Measurements from ENCODE around the gene GRIK5. TPM values are rescaled to one million over a fixed set of nuclear protein-coding genes. Genes with fewer than 3 reads are reported as not detected.

GRIK5 gene
- total and polyA plus RNA-seq, 7 experiments from 2014 or later = 0.09 to 3.5 (median 0.74) TPM; not detected in 1

DNA sequence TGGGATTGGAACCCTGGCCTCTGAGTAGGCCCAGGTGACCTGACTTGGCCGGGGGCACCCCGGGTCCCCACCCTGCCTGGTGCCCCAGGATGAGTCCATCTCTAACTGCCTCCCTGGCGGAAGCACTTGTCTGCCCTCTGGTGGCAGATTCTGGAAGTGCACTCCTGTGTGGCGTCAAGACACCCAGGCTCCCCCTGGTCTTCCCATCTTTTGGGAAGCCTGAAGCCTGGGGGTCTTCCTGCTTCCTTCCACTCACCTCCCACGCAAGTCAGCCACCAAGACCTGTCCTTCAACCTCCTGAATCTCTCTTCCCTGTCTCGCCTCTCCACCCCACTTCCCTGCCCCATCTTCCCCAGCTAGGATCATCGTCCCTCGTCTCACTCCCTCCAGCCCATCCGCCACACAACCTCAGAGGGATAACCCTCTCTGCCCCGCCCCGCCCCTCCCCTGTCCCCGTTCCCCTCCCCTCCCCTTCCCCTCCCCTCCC, 118.3 kb downstream of the GRIK5 start:
- Histone ChIP-seq H3K4me3 (ENCODE audit: low read length) (no peak overlapping the region), H3K4me1 (ENCODE audit: control insufficient read depth in 2 of 2, insufficient read depth in 2 of 2, low read length in 2 of 2) (peaks cover 0 to 15% of the 10 kb centered on the region in 2 donors), H3K27me3 (ENCODE audit: control insufficient read depth in 2 of 2, insufficient read depth in 2 of 2, low read length in 2 of 2) (no peaks in the 10 kb centered on the region), H3K9me3 (ENCODE audit: control insufficient read depth in 2 of 3, low read length in 3 of 3) (no peaks in the 10 kb centered on the region), H3K27ac (ENCODE audit: low read depth, low read length) (peak overlapping the region; percentile 15), H3K36me3 (ENCODE audit: control insufficient read depth in 2 of 3, insufficient read depth in 3 of 3, low read length in 3 of 3) (peaks cover 0 to 10% (median 0%) of the 10 kb centered on the region in 3 experiments)
- H3K4me3 Mint-ChIP-seq = peak overlapping the region in 2 of 10 donors; percentile 54 to 67
- no peaks in the 10 kb centered on the region for H3K9me3 Mint-ChIP-seq
- intact Hi-C loops (cut with micrococcal nuclease) = loop anchor here (1.0 to 2.0 kb wide), 6 partner anchors 16 to 158 kb away; no protein-coding TSS in a partner anchor
- H3K4me1 Mint-ChIP-seq = peaks cover 11 to 19% (median 12%) of the 10 kb centered on the region in 7 donors
- H3K27ac Mint-ChIP-seq = peak overlapping the region in 8 of 9 donors; percentile 48 to 89 (median 63)
- DNase-seq (peak; percentile 63 to 93 (median 78)), ATAC-seq (peak; percentile 95)
- H3K27me3 Mint-ChIP-seq = no peaks in the 10 kb centered on the region
- H3K36me3 Mint-ChIP-seq = peaks cover 0 to 4% (median 0%) of the 10 kb centered on the region in 5 donors
- ChIA-PET CTCF (interaction anchor here (0.7 to 4.3 kb wide), 9 partner anchors 21 to 160 kb away, joined by 3 to 41 read pairs (median 4); partner anchors contain the start of gene RPS19), POLR2A (interaction anchor here (0.8 to 5.6 kb wide), 5 partner anchors 65 to 92 kb away, joined by 3 to 39 read pairs (median 12); partner anchors contain the start of gene RPS19)

Other genes starting within 250 kb of the GRIK5 start
- not detected for gene LYPD4, start 225.5 kb downstream of the GRIK5 start, total RNA-seq
- not detected for gene LYPD4, start 225.5 kb downstream of the GRIK5 start, polyA plus RNA-seq
- under 1 TPM in 1 of 5 experiments, not detected in 4; 0.12 TPM for gene DMRTC2, start 225.2 kb downstream of the GRIK5 start, total RNA-seq
- not detected for gene DMRTC2, start 225.2 kb downstream of the GRIK5 start, polyA plus RNA-seq
- gene RPS19, start 210.0 kb downstream of the GRIK5 start, total RNA-seq = 1,000 to 10,000 TPM; 2,739 to 3,712 (median 3,396) TPM
- gene RPS19, start 210.0 kb downstream of the GRIK5 start, polyA plus RNA-seq = 1,000 to 10,000 TPM; 6,645 to 7,822 TPM
- gene CD79A, start 192.9 kb downstream of the GRIK5 start, total RNA-seq = 10 to 100 TPM in 1 of 5 experiments, 1 to 10 TPM in 4; 2.6 to 27.9 (median 2.8) TPM
- gene CD79A, start 192.9 kb downstream of the GRIK5 start, polyA plus RNA-seq = 10 to 100 TPM in 1 of 2 donors, 1 to 10 TPM in 1; 9.6 to 16.8 TPM
- 1,000 to 10,000 TPM in 4 of 5 experiments, 100 to 1,000 TPM in 1; 662 to 1,236 (median 1,141) TPM for gene ARHGEF1, start 187.0 kb downstream of the GRIK5 start, total RNA-seq
- 100 to 1,000 TPM; 184 to 367 TPM for gene ARHGEF1, start 187.0 kb downstream of the GRIK5 start, polyA plus RNA-seq
- 10 to 100 TPM in 2 of 5 experiments, 1 to 10 TPM in 3; 3.0 to 15.0 (median 8.0) TPM for gene ERFL, start 141.8 kb downstream of the GRIK5 start, total RNA-seq
- gene ERFL, start 141.8 kb downstream of the GRIK5 start, polyA plus RNA-seq = not detected
- 10 to 100 TPM; 70.4 to 90.9 (median 78.1) TPM for gene RABAC1, start 110.9 kb downstream of the GRIK5 start, total RNA-seq
- gene RABAC1, start 110.9 kb downstream of the GRIK5 start, polyA plus RNA-seq = 100 to 1,000 TPM; 171 to 187 TPM
- 1 to 10 TPM; 1.3 to 5.0 (median 2.9) TPM for gene ATP1A3, start 76.0 kb downstream of the GRIK5 start, total RNA-seq
- 1 to 10 TPM in 1 of 2 donors, under 1 TPM in 1; 0.54 to 2.7 TPM for gene ATP1A3, start 76.0 kb downstream of the GRIK5 start, polyA plus RNA-seq
- gene ZNF574, start 6.0 kb upstream of the GRIK5 start, total RNA-seq = 10 to 100 TPM; 17.6 to 26.7 (median 20.9) TPM
- 10 to 100 TPM; 11.2 to 32.8 TPM for gene ZNF574, start 6.0 kb upstream of the GRIK5 start, polyA plus RNA-seq
- 10 to 100 TPM; 31.5 to 91.3 (median 73.4) TPM for gene POU2F2, start 62.2 kb upstream of the GRIK5 start, total RNA-seq
- gene POU2F2, start 62.2 kb upstream of the GRIK5 start, polyA plus RNA-seq = 1 to 10 TPM; 2.2 to 7.6 TPM
- 100 to 1,000 TPM in 1 of 5 experiments, 10 to 100 TPM in 4; 47.9 to 104 (median 65.8) TPM for gene DEDD2, start 147.5 kb upstream of the GRIK5 start, total RNA-seq
- 100 to 1,000 TPM; 132 to 208 TPM for gene DEDD2, start 147.5 kb upstream of the GRIK5 start, polyA plus RNA-seq
- gene ZNF526, start 150.1 kb upstream of the GRIK5 start, total RNA-seq = 10 to 100 TPM in 4 of 5 experiments, 1 to 10 TPM in 1; 8.6 to 25.2 (median 22.7) TPM
- 10 to 100 TPM in 1 of 2 donors, 1 to 10 TPM in 1; 4.0 to 11.8 TPM for gene ZNF526, start 150.1 kb upstream of the GRIK5 start, polyA plus RNA-seq
- 10 to 100 TPM; 19.6 to 52.0 (median 33.0) TPM for gene GSK3A, start 172.4 kb upstream of the GRIK5 start, total RNA-seq
- 10 to 100 TPM; 11.4 to 19.6 TPM for gene GSK3A, start 172.4 kb upstream of the GRIK5 start, polyA plus RNA-seq
- gene ERF, start 184.9 kb upstream of the GRIK5 start, total RNA-seq = 100 to 1,000 TPM in 1 of 5 experiments, 10 to 100 TPM in 4; 42.5 to 105 (median 51.8) TPM
- 10 to 100 TPM in 1 of 2 donors, 1 to 10 TPM in 1; 2.8 to 10.8 TPM for gene ERF, start 184.9 kb upstream of the GRIK5 start, polyA plus RNA-seq
- 100 to 1,000 TPM in 3 of 5 experiments, 10 to 100 TPM in 2; 90.4 to 134 (median 102) TPM for gene CIC, start 199.0 kb upstream of the GRIK5 start, total RNA-seq
- gene CIC, start 199.0 kb upstream of the GRIK5 start, polyA plus RNA-seq = 1 to 10 TPM; 1.5 to 2.6 TPM
- under 1 TPM in 4 of 5 experiments, not detected in 1; 0.32 to 0.68 (median 0.38) TPM for gene PRR19, start 231.9 kb upstream of the GRIK5 start, total RNA-seq
- gene PRR19, start 231.9 kb upstream of the GRIK5 start, polyA plus RNA-seq = under 1 TPM; 0.48 to 0.61 TPM
- 10 to 100 TPM; 11.7 to 36.9 (median 16.9) TPM for gene PAFAH1B3, start 232.4 kb upstream of the GRIK5 start, total RNA-seq
- gene PAFAH1B3, start 232.4 kb upstream of the GRIK5 start, polyA plus RNA-seq = 10 to 100 TPM; 52.6 to 73.4 TPM
- gene TMEM145, start 243.1 kb upstream of the GRIK5 start, total RNA-seq = not detected
- gene TMEM145, start 243.1 kb upstream of the GRIK5 start, polyA plus RNA-seq = not detected